Adipocyte (in vitro differentiated cells): ENCODE measurements around the gene F10.
A peak's percentile ranks its signal among the peaks of the same experiment; 100 is the strongest.

ENCODE experiments used
- DNase-seq: peaks from one replicate; pipeline ENCODE4 v3.0.0-alpha.2; 2015; ENCODE audit warnings: low read depth
- H3K27me3 ChIP-seq: replicated peaks from 2 replicates; pipeline ENCODE4 v1.7.0; 2013; ENCODE audit warnings: mild to moderate bottlenecking, low read length, moderate library complexity; ENCODE audit not compliant: control insufficient read depth, insufficient read depth
- H3K36me3 ChIP-seq: 2 replicates; pipeline ENCODE4 v1.7.0; 2013; ENCODE audit warnings: low read length, mild to moderate bottlenecking, moderate library complexity; ENCODE audit not compliant: control insufficient read depth, insufficient read depth, severe bottlenecking
- H3K4me1 ChIP-seq: 2 replicates; pipeline ENCODE4 v1.7.0; 2013; ENCODE audit warnings: mild to moderate bottlenecking, low read length, moderate library complexity; ENCODE audit not compliant: control insufficient read depth, insufficient read depth
- H3K4me3 ChIP-seq: 2 replicates; pipeline ENCODE4 v1.7.0; 2013; ENCODE audit warnings: mild to moderate bottlenecking, low read length, moderate library complexity
- H3K9ac ChIP-seq: 2 replicates; pipeline ENCODE4 v1.7.0; 2013; ENCODE audit warnings: mild to moderate bottlenecking, low read length, moderate library complexity
- H3K9me3 ChIP-seq: 2 replicates; pipeline ENCODE4 v1.7.0; 2013; ENCODE audit warnings: mild to moderate bottlenecking, low read length, moderate library complexity; ENCODE audit not compliant: control insufficient read depth

Gene F10

GRCh38 chr13:113114511-113115362, 7.9 kb upstream of the F10 start:
- Histone ChIP-seq H3K4me3 (no peak overlapping the region), H3K9ac (no peak overlapping the region), H3K36me3 (no peaks in the 10 kb centered on the region), H3K9me3 (no peaks in the 10 kb centered on the region), H3K4me1 (no peaks in the 10 kb centered on the region), H3K27me3 (peaks cover 40% of the 10 kb centered on the region)
- DNase-seq = no peak

DNA sequence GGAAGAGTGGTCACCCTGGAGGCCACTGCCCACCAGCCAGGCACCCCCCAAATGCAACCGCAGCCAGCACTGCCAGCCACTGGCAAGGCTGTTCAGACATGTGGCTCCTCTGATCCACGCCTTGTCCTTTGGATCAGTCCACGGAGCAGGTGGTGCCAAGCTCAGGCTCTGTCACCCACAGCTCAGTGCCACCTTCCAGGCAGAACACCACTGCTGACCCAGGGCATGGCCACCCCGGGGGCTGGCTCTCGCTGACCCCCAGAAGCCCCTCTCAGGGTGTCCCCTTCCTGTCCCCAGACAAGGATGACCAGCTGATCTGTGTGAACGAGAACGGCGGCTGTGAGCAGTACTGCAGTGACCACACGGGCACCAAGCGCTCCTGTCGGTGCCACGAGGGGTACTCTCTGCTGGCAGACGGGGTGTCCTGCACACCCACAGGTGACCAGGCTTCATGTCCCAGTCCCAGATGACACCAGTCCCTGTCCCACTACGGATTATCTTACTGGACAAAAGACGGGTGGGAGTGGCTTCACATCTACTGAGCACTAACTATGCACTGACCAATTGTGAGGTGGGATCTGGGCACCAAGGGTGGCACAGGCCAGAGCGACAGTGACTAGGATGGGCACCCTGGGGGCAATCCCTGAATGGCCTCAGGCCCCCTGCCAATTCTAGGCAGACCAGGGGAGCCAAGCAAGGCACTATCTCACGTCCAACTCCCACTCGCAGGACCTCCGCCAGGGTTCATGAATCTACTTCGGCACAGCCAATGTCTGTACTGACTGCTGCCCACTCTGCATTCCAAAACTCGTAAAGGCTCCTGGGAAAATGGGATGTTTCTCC, 7.0 kb upstream of the F10 start:
- Histone ChIP-seq H3K4me3 (no peak overlapping the region), H3K27me3 (peaks cover 41% of the 10 kb centered on the region), H3K36me3 (no peaks in the 10 kb centered on the region), H3K9ac (no peak overlapping the region), H3K4me1 (no peaks in the 10 kb centered on the region), H3K9me3 (no peaks in the 10 kb centered on the region)
- no peak for DNase-seq

DNA sequence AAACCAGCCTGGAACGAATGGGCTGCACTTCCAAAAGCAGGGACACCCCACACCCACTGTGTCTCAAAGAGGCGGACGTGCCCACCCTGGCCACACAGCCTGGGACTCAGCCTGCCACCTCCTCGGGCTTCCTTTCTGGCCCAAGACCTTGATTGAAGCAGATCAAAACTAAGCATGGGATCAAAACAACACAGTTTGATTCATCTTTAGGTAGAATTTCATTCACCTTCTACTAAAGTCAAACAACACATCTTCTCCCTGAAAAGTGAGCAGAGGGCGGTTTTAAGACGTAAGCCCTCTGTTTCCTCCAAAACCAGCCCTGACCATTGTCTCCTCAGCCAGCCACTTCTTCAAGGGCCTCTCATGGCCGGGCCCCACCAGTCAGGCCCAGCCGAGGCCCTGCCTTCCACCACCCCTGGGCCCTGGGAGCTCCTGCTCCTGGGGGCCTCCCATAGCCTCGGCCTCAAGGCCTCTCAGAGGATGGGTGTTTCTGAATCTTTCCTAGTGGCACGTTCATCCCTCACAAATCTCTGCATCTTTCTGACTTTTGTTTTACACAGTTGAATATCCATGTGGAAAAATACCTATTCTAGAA, 6.3 kb upstream of the F10 start:
- H3K9me3 ChIP-seq = no peaks in the 10 kb centered on the region
- no peak for DNase-seq
- H3K4me3 ChIP-seq = no peak overlapping the region
- no peaks in the 10 kb centered on the region for H3K4me1 ChIP-seq
- H3K9ac ChIP-seq = no peak overlapping the region
- no peaks in the 10 kb centered on the region for H3K36me3 ChIP-seq
- H3K27me3 ChIP-seq = peaks cover 35% of the 10 kb centered on the region

DNA sequence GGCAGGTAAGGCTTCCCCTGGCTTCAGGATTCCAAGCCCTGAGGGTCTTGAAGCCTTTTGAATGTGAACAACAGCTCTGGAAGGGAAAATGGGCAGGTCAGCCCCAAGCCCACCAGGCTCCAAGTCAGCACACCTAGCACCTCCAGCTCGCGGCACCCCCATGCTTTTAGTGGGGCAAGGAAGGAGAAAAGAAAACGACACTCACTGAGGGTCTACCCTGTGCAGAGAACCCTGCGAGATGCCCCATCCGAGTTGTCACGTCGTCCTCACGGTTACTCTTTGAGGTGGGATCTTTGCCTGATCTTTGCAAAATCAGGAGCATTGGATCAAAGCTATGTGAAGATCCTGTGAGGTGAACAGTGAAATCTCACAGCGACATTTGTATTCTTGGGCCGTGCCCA, 5.7 kb upstream of the F10 start:
- H3K9me3 ChIP-seq = no peaks in the 10 kb centered on the region
- no peaks in the 10 kb centered on the region for H3K36me3 ChIP-seq
- H3K4me3 ChIP-seq = no peak overlapping the region
- peaks cover 35% of the 10 kb centered on the region for H3K27me3 ChIP-seq
- no peak for DNase-seq
- H3K4me1 ChIP-seq = no peaks in the 10 kb centered on the region
- H3K9ac ChIP-seq = no peak overlapping the region

DNA sequence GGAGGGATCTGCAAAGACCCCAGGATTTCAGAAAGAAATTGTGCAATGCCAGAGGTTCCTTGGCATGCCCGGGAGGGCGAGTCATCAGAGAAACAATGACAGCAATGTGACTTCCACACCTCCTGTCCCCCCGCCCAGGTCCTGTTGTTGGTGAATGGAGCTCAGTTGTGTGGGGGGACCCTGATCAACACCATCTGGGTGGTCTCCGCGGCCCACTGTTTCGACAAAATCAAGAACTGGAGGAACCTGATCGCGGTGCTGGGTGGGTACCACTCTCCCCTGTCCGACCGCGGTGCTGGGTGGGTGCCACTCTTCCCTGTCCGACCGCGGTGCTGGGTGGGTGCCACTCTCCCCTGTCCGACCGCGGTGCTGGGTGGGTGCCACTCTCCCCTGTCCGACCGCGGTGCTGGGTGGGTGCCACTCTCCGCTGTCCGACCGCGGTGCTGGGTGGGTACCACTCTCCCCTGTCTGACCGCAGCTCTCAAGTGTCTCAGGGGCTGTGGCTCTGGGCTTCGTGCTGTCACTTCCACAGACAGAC, 5.2 kb upstream of the F10 start:
- H3K9me3 ChIP-seq = no peaks in the 10 kb centered on the region
- peak; percentile 42 for DNase-seq

GRCh38 chr13:113117911-113118260, 4.7 kb upstream of the F10 start:
- Histone ChIP-seq H3K9me3 (no peaks in the 10 kb centered on the region), H3K36me3 (no peaks in the 10 kb centered on the region), H3K27me3 (peaks cover 35% of the 10 kb centered on the region), H3K4me1 (peaks cover 7% of the 10 kb centered on the region), H3K9ac (no peak overlapping the region), H3K4me3 (no peak overlapping the region)
- no peak for DNase-seq

More for the DNA sequence above, 5.2 kb upstream of the F10 start:
- no peak overlapping the region for H3K4me3 ChIP-seq
- peaks cover 4% of the 10 kb centered on the region for H3K4me1 ChIP-seq
- peaks cover 35% of the 10 kb centered on the region for H3K27me3 ChIP-seq
- H3K36me3 ChIP-seq = no peaks in the 10 kb centered on the region
- H3K9ac ChIP-seq = no peak overlapping the region

DNA sequence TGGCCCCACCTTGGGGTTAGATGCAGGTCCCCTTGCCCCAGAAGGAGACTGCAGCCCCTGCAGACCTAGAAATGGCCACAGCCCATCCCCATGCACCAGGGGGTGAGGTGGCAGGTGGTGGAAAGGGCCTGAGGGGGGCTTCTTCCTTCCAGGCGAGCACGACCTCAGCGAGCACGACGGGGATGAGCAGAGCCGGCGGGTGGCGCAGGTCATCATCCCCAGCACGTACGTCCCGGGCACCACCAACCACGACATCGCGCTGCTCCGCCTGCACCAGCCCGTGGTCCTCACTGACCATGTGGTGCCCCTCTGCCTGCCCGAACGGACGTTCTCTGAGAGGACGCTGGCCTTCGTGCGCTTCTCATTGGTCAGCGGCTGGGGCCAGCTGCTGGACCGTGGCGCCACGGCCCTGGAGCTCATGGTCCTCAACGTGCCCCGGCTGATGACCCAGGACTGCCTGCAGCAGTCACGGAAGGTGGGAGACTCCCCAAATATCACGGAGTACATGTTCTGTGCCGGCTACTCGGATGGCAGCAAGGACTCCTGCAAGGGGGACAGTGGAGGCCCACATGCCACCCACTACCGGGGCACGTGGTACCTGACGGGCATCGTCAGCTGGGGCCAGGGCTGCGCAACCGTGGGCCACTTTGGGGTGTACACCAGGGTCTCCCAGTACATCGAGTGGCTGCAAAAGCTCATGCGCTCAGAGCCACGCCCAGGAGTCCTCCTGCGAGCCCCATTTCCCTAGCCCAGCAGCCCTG, 4.2 kb upstream of the F10 start:
- DNase-seq = no peak
- H3K9ac ChIP-seq = no peak overlapping the region
- peaks cover 10% of the 10 kb centered on the region for H3K4me1 ChIP-seq
- H3K36me3 ChIP-seq = no peaks in the 10 kb centered on the region
- no peaks in the 10 kb centered on the region for H3K9me3 ChIP-seq
- peaks cover 32% of the 10 kb centered on the region for H3K27me3 ChIP-seq
- H3K4me3 ChIP-seq = no peak overlapping the region

DNA sequence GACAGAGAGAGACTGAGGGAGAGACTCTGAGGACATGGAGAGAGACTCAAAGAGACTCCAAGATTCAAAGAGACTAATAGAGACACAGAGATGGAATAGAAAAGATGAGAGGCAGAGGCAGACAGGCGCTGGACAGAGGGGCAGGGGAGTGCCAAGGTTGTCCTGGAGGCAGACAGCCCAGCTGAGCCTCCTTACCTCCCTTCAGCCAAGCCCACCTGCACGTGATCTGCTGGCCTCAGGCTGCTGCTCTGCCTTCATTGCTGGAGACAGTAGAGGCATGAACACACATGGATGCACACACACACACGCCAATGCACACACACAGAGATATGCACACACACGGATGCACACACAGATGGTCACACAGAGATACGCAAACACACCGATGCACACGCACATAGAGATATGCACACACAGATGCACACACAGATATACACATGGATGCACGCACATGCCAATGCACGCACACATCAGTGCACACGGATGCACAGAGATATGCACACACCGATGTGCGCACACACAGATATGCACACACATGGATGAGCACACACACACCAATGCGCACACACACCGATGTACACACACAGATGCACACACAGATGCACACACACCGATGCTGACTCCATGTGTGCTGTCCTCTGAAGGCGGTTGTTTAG, 3.3 kb upstream of the F10 start:
- Histone ChIP-seq H3K4me1 (peaks cover 10% of the 10 kb centered on the region), H3K9me3 (no peaks in the 10 kb centered on the region), H3K4me3 (no peak overlapping the region), H3K36me3 (no peaks in the 10 kb centered on the region), H3K27me3 (peaks cover 32% of the 10 kb centered on the region), H3K9ac (no peak overlapping the region)
- no peak for DNase-seq

DNA sequence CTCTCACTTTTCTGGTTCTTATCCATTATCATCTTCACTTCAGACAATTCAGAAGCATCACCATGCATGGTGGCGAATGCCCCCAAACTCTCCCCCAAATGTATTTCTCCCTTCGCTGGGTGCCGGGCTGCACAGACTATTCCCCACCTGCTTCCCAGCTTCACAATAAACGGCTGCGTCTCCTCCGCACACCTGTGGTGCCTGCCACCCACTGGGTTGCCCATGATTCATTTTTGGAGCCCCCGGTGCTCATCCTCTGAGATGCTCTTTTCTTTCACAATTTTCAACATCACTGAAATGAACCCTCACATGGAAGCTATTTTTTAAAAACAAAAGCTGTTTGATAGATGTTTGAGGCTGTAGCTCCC, 2.8 kb upstream of the F10 start:
- Histone ChIP-seq H3K27me3 (peaks cover 28% of the 10 kb centered on the region), H3K36me3 (no peaks in the 10 kb centered on the region), H3K4me3 (no peak overlapping the region), H3K9ac (no peak overlapping the region), H3K4me1 (peaks cover 10% of the 10 kb centered on the region), H3K9me3 (no peaks in the 10 kb centered on the region)
- DNase-seq = no peak

DNA sequence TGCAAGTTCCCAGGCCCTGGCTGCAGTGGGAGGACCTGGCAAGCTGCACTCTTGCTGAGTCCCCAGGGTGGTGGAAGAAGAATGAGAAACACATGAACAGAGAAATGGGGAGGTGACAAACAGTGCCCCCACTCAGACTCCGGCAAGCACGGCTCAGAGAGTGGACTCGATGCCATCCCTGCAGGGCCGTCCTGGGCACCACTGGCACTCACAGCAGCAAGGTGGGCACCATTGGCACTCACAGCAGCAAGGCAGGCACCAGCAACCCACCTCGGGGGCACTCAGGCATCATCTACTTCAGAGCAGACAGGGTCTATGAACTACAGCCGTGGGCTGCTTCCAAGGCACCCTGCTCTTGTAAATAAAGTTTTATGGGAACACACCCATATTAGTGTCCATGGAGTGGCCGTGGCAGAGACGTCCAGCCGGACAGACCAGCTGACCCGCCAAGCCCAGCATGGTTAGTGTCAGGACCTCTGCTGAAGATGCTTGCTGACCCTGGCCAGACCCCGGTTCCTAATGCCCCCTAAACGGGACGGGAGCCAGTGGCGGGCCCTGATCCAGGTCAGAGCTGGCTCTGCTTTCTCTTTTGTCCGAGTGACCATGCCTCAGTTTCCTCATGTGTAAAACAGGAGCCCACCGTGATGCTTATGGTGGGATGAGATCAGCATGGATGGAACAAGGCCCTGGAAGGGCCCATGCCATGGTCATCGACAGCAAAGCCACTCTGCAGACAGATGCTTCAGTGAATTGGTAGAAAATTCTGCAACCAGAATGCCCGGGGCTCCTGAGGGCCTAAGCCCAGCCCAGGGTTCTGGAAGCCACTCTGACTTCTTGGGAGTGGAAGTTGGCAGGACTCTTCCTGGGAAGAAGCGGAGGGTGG, 2.1 kb upstream of the F10 start:
- Histone ChIP-seq H3K9me3 (no peaks in the 10 kb centered on the region), H3K36me3 (no peaks in the 10 kb centered on the region), H3K9ac (no peak overlapping the region), H3K27me3 (peaks cover 22% of the 10 kb centered on the region), H3K4me1 (peaks cover 10% of the 10 kb centered on the region), H3K4me3 (no peak overlapping the region)
- DNase-seq = no peak
